Measurements from ENCODE around the gene AP3S1. TPM values are rescaled to one million over a fixed set of nuclear protein-coding genes. Genes with fewer than 3 reads are reported as not detected.

Gene AP3S1
- total RNA-seq, 4 donors from 2014 or later = 34.9 to 115 (median 70.3) TPM

GRCh38 chr5:115936031-115936430, 94.3 kb downstream of the AP3S1 start:
- TF ChIP-seq EP300 (IDR thresholded peaks at IDR 0.05) (no peak), POLR2A (IDR thresholded peaks at IDR 0.05) (no peak), POLR2AphosphoS5 (IDR thresholded peaks at IDR 0.05) (no peak), CTCF (IDR thresholded peaks at IDR 0.05) (no peak)
- H3K9me3 ChIP-seq = no peaks in the 10 kb centered on the region
- no peak overlapping the region for H3K4me3 ChIP-seq
- H3K36me3 ChIP-seq = no peaks in the 10 kb centered on the region
- H3K4me1 ChIP-seq = no peaks in the 10 kb centered on the region
- no peak for DNase-seq (ENCODE audit: low spot score in 2 of 2)
- H3K27me3 ChIP-seq = no peaks in the 10 kb centered on the region
- WGBS = 88% methylated on average over 1 of the region's 1 CpG
- H3K27ac ChIP-seq = no peak overlapping the region

DNA sequence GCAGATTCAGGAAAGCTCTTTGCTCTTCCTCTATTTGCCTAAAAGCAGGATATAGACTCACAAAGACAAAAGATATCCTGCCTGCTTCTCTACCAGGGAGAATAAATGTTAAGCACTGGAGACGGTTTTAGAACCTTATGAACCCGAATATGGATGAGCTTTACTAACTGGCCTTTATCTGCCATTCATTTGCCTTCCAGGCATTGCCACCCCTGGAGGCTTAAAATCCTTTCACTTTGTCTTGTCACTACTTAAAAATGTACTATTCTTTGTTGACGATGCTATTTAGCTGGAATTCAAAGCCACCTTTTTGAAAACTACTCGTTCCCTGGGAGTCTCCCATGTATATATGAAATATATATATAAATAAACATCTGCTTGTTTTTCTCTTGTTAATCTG, 97.3 kb downstream of the AP3S1 start:
- H3K27me3 ChIP-seq = no peaks in the 10 kb centered on the region
- 51% methylated on average over 4 of the region's 4 CpGs for WGBS
- DNase-seq (ENCODE audit: low spot score in 2 of 2) = no peak
- H3K9me3 ChIP-seq = peaks cover 4% of the 10 kb centered on the region
- no peak overlapping the region for H3K27ac ChIP-seq
- no peaks in the 10 kb centered on the region for H3K36me3 ChIP-seq
- H3K4me3 ChIP-seq = no peak overlapping the region
- H3K4me1 ChIP-seq = no peaks in the 10 kb centered on the region
- TF ChIP-seq EP300 (IDR thresholded peaks at IDR 0.05) (no peak), POLR2AphosphoS5 (IDR thresholded peaks at IDR 0.05) (no peak), CTCF (IDR thresholded peaks at IDR 0.05) (no peak), POLR2A (IDR thresholded peaks at IDR 0.05) (no peak)

DNA sequence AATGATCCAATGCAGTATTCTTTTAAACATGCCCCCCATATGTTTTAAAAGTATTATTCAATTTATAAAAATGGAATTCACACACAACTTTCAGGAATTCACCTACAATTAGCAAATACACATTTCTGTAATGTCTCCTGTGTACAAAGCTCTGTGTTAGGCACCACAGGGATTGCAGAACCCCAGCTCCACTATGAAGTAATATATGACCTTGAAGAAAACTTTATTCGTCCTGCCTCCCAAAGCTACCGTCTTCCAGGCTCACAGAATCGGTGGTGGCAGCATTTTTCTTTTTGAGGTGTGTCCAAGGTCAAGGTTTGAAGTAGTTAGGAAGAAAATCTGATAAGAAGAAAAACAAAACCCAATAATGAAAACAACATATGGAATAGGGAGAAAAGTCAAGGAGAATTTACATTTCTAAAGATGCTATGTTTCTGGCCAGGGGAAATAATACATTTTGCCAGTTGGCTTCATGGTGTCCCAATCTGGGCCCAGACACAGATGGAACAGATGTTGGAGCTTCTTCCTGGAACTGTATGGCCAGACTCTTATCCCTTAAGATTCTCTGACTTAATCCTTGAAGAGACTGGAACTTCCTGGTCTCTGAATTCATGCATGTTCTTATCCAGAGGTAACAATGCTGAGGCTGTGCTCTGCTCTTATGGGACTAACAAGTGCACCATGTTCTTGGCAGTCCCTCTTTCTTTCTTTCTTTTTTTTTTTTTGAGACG, 98.5 kb downstream of the AP3S1 start:
- H3K4me3 ChIP-seq = no peak overlapping the region
- DNase-seq (ENCODE audit: low spot score in 2 of 2) = no peak
- WGBS = 81% methylated on average over 3 of the region's 4 CpGs
- H3K27me3 ChIP-seq = no peaks in the 10 kb centered on the region
- peaks cover 4% of the 10 kb centered on the region for H3K9me3 ChIP-seq
- H3K27ac ChIP-seq = no peak overlapping the region
- TF ChIP-seq POLR2AphosphoS5 (IDR thresholded peaks at IDR 0.05) (no peak), CTCF (IDR thresholded peaks at IDR 0.05) (no peak), EP300 (IDR thresholded peaks at IDR 0.05) (no peak), POLR2A (IDR thresholded peaks at IDR 0.05) (no peak)
- H3K36me3 ChIP-seq = no peaks in the 10 kb centered on the region
- no peaks in the 10 kb centered on the region for H3K4me1 ChIP-seq

DNA sequence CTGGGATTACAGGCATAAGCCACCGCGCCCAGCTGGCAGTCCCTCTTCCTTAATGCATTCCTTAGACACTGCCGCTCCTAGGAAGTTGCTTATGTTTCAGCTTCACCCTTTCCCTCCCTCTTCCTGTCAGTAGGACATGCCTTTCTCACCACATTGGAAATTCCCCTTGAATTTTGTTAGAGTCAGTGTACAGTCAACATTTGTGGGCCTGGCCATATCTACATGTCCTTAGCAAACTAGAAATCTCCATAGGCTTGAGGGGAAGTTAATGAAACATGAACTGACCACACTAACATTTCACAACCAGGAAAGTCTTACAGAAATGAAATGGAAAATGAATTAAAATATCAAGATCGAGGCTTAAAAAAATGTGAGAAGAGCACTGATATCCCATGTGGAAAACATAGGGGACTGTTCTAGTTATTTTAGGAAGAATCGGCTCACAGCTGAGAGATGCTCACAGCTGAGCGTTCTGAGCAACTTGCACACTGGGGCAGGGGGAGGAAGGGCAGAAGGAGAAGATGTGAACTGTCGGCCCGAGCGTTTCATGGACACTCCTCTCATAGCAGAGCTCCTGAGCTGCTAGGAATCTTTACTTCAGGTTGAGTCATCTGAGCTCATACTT, 99.4 kb downstream of the AP3S1 start:
- Histone ChIP-seq H3K27ac (peak overlapping the region; percentile 7), H3K9me3 (peaks cover 4% of the 10 kb centered on the region), H3K4me1 (no peaks in the 10 kb centered on the region), H3K4me3 (no peak overlapping the region), H3K27me3 (no peaks in the 10 kb centered on the region), H3K36me3 (no peaks in the 10 kb centered on the region)
- DNase-seq (ENCODE audit: low spot score in 2 of 2) = no peak
- TF ChIP-seq CTCF (IDR thresholded peaks at IDR 0.05) (no peak), EP300 (IDR thresholded peaks at IDR 0.05) (no peak), POLR2A (IDR thresholded peaks at IDR 0.05) (no peak), POLR2AphosphoS5 (IDR thresholded peaks at IDR 0.05) (no peak)
- 64% methylated on average over 9 of the region's 9 CpGs for WGBS

DNA sequence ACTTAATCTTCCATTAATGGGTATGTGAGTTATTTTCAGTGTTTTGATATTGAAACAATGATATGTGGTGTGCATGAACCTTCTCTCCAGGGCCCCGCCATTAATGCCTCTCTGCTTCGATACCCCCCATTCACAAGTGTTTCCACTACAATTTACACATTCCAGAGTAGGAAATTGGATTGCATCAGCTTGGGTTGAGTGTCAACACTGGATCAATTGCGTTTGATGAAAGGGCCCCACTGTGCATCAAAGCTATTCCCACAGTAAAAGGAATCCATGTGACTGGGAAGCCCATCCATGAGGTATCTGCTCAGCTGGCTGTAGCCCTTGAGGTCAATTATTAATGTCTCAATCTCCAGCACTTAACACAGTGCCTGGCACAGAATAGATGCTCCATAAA, 102.8 kb downstream of the AP3S1 start:
- Histone ChIP-seq H3K36me3 (no peaks in the 10 kb centered on the region), H3K9me3 (peaks cover 4% of the 10 kb centered on the region), H3K4me1 (peaks cover 4% of the 10 kb centered on the region), H3K4me3 (no peak overlapping the region), H3K27ac (no peak overlapping the region), H3K27me3 (no peaks in the 10 kb centered on the region)
- 93% methylated on average over 3 of the region's 3 CpGs for WGBS
- DNase-seq (ENCODE audit: low spot score in 2 of 2) = no peak
- TF ChIP-seq CTCF (IDR thresholded peaks at IDR 0.05) = no peak
- no peak for TF ChIP-seq EP300 (IDR thresholded peaks at IDR 0.05)
- TF ChIP-seq POLR2AphosphoS5 (IDR thresholded peaks at IDR 0.05) = no peak
- no peak for TF ChIP-seq POLR2A (IDR thresholded peaks at IDR 0.05)
